ENCODE results near the gene ZNF853.
"Not testable (repeated sequence)": the region's sequence is repeated elsewhere in the genome, so short reads cannot be mapped to it uniquely, and the experiment has no call there.

The ZNF853 gene

GRCh38 chr7:6606866-6607583 is 8.4 kb upstream of the ZNF853 start:
- DNase-seq (ENCODE audit: low read depth): no peak

DNA sequence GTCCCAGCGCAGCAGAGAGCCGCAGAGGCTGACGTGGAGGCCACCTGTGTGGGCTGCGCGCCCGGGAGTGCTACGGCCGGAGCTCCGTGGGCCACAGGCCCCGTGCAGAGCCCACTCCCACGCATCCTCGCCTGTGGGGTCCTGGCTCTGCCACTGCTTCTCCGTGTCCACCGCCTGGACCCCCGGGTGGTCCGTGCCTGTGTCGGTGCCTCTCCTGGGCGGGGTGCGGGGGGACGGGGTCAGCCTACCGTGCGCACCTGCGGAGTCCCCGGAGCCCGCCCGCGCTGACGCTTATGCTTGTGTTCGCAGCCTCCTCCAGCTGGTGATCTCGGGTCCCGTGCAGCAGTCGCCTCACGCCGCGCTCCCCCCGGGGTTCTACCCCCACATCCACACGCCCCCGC is 7.8 kb upstream of the ZNF853 start:
- DNase-seq (ENCODE audit: low read depth): no peak

DNA sequence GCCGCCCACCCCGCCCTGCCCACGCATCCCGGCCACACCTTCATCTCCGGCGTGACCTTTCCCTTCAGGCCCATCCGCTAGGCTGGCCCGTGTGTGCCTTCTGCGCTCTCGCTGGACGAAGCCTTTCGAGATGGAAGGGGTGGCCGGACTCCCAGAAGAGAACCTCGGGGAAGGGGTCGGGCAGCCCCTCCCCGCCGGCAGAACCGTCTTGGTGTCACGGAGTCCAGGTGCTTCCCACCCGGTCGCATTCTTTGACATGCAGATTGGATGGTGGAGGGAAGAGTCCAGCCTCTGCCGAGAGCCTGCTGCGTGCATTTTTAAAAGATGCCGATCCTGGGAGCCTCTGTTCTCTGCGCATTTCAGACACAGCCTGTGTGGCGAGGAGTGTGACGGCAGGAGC is 7.3 kb upstream of the ZNF853 start:
- DNase-seq (ENCODE audit: low read depth): no peak

DNA sequence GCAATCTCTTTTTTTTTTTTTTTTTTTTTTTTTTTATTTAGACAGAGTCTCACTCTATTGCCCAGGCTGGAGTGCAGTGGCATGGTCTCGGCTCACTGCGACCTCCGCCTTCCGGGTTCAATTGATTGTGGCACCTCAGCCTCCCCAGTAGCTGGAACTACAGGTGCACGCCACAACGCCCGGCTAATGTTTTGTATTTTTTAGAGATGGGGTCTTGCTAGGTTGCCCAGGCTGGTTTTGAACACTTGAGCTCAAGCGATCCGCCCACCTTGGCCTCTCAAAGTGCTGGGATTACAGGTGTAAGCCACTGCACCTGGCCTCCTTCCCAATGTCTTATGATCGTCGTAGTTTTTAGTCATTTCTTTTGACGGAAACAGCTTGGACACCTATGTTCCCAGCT is 6.6 kb upstream of the ZNF853 start:
- no peak for DNase-seq (ENCODE audit: low read depth)

- DNase-seq (ENCODE audit: low read depth): no peak
Observed at GRCh38 chr7:6612819-6613218, 2.6 kb upstream of the ZNF853 start.

DNA sequence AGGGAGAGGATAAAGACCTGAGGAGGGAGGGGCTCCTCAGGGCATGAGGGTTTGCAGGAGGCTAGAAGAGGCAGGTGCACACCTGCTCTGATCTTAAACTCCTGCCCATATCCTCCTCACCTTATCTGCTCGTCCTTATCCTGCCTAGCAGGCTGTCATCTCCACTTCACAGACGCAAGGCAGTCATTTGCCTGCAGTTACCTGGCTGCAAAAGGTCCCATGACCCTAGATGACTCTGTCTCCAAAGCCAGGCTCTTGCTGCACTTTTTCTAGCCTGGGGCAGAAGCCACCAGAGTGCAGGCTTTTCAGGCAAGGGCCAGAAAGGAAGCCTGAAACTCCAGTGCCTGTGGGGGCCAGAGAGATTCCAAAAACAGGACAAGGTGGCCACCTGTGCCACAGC is 1.7 kb upstream of the ZNF853 start:
- DNase-seq (ENCODE audit: low read depth): no peak

- no peak for DNase-seq (ENCODE audit: low read depth)
Observed at GRCh38 chr7:6615723-6616555, 529 bp downstream of the ZNF853 start.

DNA sequence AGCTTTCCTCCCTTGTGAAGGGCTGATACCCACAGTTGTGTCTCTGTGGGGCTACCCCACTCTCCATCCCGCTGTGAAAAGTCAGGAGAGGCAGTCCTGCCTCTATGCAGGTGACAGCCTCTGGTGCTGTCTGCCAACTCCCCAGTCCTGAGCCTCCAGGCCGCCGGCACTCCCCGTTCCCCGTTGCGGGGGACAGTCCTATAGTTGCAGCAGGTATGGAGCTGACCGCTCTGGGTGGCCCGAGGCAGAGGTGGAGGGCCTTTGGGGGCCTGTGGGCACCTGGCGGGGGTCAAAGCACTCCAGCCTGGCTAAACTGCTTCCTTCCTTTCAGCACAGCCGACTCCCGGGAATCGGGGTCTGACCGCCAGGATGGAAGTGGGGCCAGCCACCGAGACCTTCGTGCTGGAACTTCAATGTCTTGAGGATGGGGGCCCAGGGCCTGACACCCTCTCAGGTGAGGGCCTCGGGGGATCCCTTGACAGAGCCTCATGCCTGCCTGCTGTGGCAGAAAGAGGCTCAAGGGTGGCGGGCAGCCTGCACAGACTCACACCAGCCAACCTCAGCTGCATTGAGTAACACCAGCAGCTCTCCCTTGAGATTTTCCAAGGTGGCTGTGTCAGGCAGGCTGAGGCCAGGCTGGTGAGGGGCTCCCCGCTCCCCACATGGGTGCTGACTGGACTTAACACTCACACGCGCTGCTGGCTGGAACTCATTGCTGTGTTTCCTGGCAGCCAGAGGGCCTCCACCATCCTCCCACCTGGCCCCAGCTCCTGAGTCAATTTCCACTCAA is 1.6 kb downstream of the ZNF853 start:
- DNase-seq (ENCODE audit: low read depth): no peak

DNA sequence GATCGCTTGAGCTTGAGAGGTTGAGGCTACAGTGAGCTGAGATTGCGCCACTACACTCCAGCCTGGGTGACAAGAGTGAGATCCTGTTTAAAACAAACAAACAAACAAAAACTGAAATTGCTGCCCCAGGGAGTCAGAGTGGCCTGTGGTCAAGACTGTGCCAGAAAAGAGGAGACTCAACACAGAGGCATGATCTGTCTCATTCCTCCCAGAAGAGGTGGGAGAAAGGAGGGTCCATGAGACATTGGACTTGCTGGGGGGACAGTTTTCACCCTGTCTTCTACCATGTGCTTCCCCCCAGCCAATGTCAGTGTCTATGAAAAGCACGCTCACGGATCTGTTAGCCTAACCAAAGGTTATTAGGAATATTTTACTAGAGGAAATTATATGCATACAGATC is 3.2 kb downstream of the ZNF853 start:
- peak; percentile 48 for DNase-seq (ENCODE audit: low read depth)

- DNase-seq (ENCODE audit: low read depth): no peak
Observed at GRCh38 chr7:6619961-6620360, 4.6 kb downstream of the ZNF853 start.

DNA sequence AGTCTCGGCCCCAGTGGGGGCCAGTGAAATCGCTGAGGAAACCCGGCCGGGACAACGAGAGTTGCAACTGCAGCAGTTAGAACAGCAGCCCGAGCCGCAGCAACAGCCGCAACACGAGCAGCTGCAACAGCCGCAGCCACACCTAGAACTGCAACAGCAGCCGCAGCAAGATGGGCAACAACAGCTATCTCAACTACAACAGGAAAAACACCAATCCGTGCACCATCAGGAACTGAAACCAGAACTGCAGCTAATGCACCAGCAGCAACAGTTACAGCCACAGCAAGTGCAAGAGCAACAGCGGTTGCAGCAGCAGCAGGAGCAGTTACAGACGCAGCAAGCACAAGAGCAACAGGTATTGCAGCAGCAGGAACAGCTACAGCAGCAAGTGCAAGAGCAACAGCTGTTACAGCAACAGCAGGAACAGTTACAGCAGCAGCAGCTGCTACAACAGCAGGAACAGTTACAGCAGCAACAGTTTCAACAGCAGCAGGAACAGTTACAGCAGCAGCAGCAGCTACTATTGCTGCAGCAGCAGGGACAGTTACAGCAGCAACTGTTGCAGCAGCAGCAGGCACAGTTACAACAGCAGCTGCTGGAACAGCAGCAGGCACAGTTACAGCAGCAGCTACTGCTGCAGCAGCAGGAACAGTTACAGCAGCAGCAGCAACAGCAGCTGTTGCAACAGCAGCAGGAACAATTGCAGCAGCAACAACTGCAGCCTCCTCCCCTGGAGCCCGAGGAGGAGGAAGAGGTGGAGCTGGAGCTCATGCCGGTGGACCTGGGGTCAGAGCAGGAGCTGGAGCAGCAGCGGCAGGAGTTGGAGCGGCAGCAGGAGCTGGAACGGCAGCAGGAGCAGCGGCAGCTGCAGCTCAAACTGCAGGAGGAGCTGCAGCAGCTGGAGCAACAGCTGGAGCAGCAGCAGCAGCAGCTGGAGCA is 6.1 kb downstream of the ZNF853 start:
- DNase-seq (ENCODE audit: low read depth): no peak

DNA sequence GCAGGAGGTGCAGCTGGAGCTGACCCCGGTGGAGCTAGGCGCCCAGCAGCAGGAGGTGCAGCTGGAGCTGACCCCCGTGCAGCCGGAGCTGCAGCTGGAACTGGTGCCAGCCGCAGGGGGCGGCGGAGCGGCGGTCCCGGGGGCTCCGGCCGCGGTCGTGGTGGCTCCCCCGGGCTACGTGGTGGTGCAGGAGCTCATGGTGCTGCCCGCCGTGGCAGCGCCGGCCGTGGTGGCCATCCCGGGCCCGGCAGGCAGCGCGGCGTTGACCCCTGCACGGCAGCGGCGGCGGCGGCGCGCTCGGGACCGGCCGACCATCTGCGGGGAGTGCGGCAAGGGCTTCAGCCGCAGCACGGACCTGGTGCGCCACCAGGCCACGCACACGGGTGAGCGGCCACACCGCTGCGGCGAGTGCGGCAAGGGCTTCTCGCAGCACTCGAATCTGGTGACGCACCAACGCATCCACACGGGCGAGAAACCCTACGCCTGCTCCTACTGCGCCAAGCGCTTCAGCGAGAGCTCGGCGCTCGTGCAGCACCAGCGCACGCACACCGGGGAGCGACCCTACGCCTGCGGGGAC is 6.8 kb downstream of the ZNF853 start:
- no peak for DNase-seq (ENCODE audit: low read depth)

DNA sequence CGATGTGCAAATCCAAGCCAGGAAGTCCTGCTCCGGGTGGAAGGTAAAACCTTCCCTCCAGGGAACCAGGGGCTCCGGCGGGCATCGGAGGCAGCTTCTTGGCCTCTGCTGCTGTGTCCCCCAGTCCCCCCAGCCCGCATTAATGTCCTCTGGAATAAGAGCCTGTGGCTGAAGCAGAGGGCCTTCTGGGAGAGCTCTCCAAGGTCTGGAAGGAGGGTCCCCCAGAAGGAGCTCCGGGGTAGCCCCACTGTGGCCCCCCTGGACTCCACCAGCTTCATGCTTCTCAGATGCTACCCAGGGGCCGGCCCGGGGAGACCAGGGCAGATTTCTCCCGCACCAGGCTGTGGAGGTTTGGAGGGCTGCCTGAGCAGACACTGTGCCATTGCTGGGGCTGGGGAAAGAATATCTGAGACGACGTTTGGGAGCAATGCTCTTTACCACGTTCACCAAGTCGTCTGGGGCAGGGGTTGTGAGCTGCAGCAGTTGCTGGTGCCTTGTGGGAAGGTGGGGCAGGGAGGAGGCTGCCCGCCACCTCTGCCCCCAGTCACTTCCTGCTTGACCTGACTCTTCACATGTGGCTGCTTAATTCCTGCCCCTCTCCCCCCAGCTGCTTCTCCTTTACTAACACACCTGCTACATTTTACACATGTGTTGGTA is 8.3 kb downstream of the ZNF853 start:
- DNase-seq (ENCODE audit: low read depth): no peak

- no peak for DNase-seq (ENCODE audit: low read depth)
Observed at GRCh38 chr7:6624246-6624611, 8.8 kb downstream of the ZNF853 start.

- no peak for DNase-seq (ENCODE audit: low read depth)
Observed at GRCh38 chr7:6628045-6628444, 12.6 kb downstream of the ZNF853 start.

DNA sequence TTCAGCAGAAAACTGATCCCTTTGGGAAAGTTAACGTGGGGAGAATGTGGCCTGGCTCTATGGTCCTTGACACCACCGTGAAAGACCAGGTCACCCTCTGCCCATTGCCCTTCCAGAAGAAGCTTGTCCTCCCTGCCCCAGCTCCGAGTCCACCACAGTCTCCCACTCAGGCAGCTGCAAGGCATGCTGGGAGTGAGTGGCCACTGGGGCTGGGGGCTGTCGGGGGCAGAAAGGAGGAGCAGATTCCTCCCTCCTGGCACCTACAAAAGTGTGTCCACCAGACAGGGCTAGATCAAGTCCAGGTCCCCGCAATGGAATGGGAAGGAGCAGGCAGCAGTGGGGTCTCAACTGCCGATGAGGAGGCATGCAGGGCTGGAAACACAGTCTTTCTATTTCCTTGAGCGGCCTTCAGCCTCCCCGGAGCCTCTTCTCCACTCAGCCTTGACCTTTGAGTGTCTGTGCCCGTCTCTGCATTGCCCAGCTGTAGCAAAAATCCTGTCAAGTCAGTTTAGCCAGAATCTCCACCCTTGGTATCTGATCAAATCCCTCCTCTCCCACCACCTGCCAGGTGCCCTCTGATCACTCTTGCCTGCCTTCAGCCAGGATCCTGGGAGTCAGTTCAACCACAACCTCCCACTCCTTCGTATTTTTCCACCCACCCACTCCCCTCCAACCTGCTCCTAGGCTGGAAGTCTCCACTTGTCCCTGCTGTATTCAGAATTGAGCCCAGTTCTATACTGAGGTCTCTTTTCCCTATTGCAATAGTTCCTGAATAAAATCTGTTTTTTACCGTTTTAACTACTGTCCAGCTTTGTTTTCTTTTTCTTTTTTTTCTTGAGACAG is 14.8 kb downstream of the ZNF853 start:
- DNase-seq (ENCODE audit: low read depth): no peak

- DNase-seq (ENCODE audit: low read depth): no peak
Observed at GRCh38 chr7:6631605-6632004, 16.2 kb downstream of the ZNF853 start.

GRCh38 chr7:6634021-6634420 is 18.6 kb downstream of the ZNF853 start:
- DNase-seq (ENCODE audit: low read depth): no peak

DNA sequence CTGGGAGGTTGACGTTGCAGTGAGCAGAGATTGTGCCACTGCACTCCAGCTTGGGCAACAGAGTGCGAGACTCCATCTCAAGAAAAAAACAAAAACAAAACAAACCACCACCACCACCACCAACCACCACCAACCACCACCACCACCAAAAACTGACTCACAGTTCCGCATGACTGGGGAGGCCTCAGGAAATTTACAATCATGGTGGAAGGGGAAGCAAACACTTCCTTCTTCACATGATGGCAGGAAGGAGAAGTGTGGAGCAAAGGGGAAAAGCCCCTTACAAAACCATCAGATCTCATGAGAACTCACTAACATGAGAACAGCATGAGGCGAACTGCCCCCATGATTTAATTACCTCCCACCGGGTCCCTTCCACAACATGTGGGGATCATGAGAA is 19.6 kb downstream of the ZNF853 start:
- DNase-seq (ENCODE audit: low read depth): not testable (repeated sequence)
